Gastrocnemius medialis (tissue), 4 donors: Measurements from ENCODE around the gene SLC12A7. TPM values are rescaled to one million over a fixed set of nuclear protein-coding genes. Genes with fewer than 3 reads are reported as not detected.
A peak's percentile ranks its signal among the peaks of the same experiment; 100 is the strongest.
"Not testable (repeated sequence)": the region's sequence is repeated elsewhere in the genome, so short reads cannot be mapped to it uniquely, and the experiment has no call there.

Source experiments
- ATAC-seq, 2 donors: fragments of 150-250 bp; one replicate each; pipeline ENCODE4 v1.9.1; 2016
- DNase-seq, 2 donors: peaks; one replicate each; pipeline ENCODE4 v3.0.0-alpha.2; 2019
- H3K27ac ChIP-seq, 4 donors: fragments of 200-600 bp; sonication (generic); 1 replicate in 1 of 4; 2 replicates in 3 of 4; pipeline ENCODE4 v1.5.1; 2016 to 2018; ENCODE audit warnings: mild to moderate bottlenecking in 2 of 4, moderate library complexity in 1 of 4
- H3K27me3 ChIP-seq, 3 donors: fragments of 200-600 bp; sonication (generic) in 2 of 3; 1 replicate in 1 of 3; 2 replicates in 2 of 3; pipeline versions ENCODE4 v1.5.1 to v1.6.0; 2016 to 2019; ENCODE audit warnings: mild to moderate bottlenecking in 1 of 3, moderate library complexity in 1 of 3
- H3K36me3 ChIP-seq, 2 donors: fragments of 200-600 bp; sonication (generic) in 1 of 2; one replicate each; pipeline ENCODE4 v1.5.1; 2017 to 2018
- H3K4me1 ChIP-seq, 2 donors: fragments of 200-600 bp; sonication (generic) in 1 of 2; one replicate each; pipeline ENCODE4 v1.5.1; 2016 to 2017; ENCODE audit warnings: mild to moderate bottlenecking in 2 of 2
- H3K4me3 ChIP-seq, 4 donors: fragments of 200-600 bp; sonication (generic) in 3 of 4; 1 replicate in 1 of 4; 2 replicates in 3 of 4; pipeline ENCODE4 v1.5.1; 2016 to 2019; ENCODE audit warnings: mild to moderate bottlenecking in 2 of 4
- H3K9me3 ChIP-seq, 3 donors: fragments of 200-600 bp; sonication (generic) in 2 of 3; 1 replicate in 1 of 3; 2 replicates in 2 of 3; pipeline ENCODE4 v1.5.1; 2016 to 2019
- POLR2A ChIP-seq, 2 donors: fragments of 450-650 bp; IDR thresholded peaks; one replicate each; pipeline ENCODE4 v1.6.1; 2017; ENCODE audit warnings: antibody characterized with exemption in 2 of 2, mild to moderate bottlenecking in 2 of 2, moderate library complexity in 2 of 2
- in situ Hi-C, 4 donors: fragments of 200-750 bp; cut with MboI; loops; one replicate each; pipeline versions ENCODE4 v1.15.0 to v1.8.0; 2017; ENCODE audit warnings: low sequenced_read_pairs in 4 of 4
- intact Hi-C: fragments of 100-400 bp; cut with DNase I; formaldehyde crosslinking; loops from one replicate; pipeline ENCODE4 v1.15.1; 2023; ENCODE audit warnings: low total_unique reads
- microRNA-seq, 2 donors: library from miRNA; unstranded; fragments of <30 nt; microRNA quantifications; one replicate each; pipeline ENCODE4, GENCODE V29; 2016; ENCODE audit warnings: borderline replicate concordance in 2 of 2
- total RNA-seq, 4 donors: library from RNA; depleted of rRNA; stranded (reverse); fragments of >200 nt; gene quantifications; one replicate each; pipeline versions ENCODE4 v1.1.0 to v1.2.3, GENCODE V29; 2016
- TF ChIP-seq, protein P1 (sequence below), 5 experiments: fragments of 450-650 bp in 3 of 5; fragments of 200-600 bp in 2 of 5; sonication (generic) in 2 of 5; IDR thresholded peaks in 4 of 5; conservative IDR thresholded peaks in 1 of 5; 1 replicate in 4 of 5; 2 replicates in 1 of 5; pipeline ENCODE4 v1.5.1; 2016 to 2019; ENCODE audit warnings: antibody characterized with exemption in 5 of 5, mild to moderate bottlenecking in 3 of 5, moderate library complexity in 3 of 5

Gene SLC12A7
- total RNA-seq, 4 donors from 2014 or later: 1.6 to 5.3 (median 3.5) TPM

DNA sequence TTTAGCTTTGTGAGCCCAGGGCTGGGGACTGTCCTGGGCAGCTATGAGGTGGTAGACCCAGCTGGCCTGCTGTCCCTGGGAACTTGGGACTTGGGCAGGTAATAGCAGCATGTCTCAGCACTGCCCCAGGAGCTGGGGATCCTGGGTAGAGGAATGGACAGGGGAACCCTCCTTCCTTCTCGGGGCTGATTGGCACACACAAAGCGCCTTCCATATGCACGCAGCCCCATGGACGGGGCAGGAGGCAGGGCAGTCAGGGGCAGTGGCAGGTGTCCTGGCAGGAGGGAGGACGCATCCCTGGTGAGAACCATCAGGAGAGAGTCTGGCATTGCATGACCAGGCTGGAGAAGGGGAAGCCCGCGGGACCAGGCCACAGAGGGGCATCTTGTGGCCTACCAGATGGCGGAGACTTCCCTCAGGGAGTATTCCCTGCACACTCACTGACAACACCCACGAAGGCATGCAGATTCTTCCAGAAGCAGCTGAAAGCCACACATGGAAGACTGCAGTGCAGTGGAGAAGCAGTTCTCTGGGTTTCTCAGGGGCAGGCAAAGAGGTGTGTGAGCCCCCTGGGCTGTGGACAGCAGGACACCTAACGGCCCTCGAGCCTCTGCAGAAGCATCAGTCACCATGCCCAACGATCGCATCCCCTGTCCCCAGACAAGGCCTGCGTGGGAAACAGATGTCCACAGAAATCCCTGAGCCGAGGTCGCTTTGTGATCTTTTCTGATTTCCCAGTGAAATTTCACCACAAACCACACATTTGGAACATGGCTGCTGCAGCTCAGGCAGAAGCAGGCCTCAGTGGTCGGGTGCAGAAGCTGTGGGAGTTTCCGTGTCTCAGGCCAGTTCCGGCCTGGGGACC lies 110.2 kb downstream of the SLC12A7 start:
- H3K36me3 ChIP-seq: no peaks in the 10 kb centered on the region
- H3K4me3 ChIP-seq: no peak overlapping the region
- peaks cover 10 to 27% (median 13%) of the 10 kb centered on the region in 3 donors for H3K27me3 ChIP-seq
- in situ Hi-C loops: loop anchor here in 1 of 4 donors (25.0 kb wide), 1 partner anchor 136 kb away; no protein-coding TSS in a partner anchor
- intact Hi-C loops: no loop called here
- TF ChIP-seq, protein P1, sequence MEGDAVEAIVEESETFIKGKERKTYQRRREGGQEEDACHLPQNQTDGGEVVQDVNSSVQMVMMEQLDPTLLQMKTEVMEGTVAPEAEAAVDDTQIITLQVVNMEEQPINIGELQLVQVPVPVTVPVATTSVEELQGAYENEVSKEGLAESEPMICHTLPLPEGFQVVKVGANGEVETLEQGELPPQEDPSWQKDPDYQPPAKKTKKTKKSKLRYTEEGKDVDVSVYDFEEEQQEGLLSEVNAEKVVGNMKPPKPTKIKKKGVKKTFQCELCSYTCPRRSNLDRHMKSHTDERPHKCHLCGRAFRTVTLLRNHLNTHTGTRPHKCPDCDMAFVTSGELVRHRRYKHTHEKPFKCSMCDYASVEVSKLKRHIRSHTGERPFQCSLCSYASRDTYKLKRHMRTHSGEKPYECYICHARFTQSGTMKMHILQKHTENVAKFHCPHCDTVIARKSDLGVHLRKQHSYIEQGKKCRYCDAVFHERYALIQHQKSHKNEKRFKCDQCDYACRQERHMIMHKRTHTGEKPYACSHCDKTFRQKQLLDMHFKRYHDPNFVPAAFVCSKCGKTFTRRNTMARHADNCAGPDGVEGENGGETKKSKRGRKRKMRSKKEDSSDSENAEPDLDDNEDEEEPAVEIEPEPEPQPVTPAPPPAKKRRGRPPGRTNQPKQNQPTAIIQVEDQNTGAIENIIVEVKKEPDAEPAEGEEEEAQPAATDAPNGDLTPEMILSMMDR (IDR thresholded peaks at IDR 0.05 in 4 of 5, conservative IDR thresholded peaks at IDR 0.05 in 1 of 5): no peak
- no peak for TF ChIP-seq POLR2A (IDR thresholded peaks at IDR 0.05)
- ATAC-seq (no peak), DNase-seq (peak in 1 of 2 donors; percentile 5)
- no peak overlapping the region for H3K27ac ChIP-seq
- H3K9me3 ChIP-seq: no peaks in the 10 kb centered on the region
- H3K4me1 ChIP-seq: no peaks in the 10 kb centered on the region

DNA sequence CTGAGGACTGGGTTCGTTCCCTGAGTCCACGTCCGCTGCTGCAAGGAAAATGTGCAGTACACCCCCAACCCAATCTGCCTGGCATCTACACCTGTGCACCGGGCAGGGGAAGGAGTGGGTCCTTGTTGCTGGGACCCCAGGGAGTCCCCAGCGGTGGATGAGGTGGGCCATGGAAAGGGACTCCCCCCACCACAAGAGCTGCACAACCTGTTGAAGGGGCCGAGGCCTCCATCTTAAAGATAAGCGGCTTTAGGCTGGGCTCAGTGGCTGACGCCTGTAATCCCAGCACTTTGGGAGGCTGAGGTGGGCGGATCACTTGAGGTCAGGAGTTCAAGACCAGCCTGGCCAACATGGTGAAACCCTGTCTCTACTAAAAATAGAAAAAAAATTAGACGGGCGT lies 111.0 kb downstream of the SLC12A7 start:
- H3K36me3 ChIP-seq, intact Hi-C loops, H3K9me3 ChIP-seq, ATAC-seq, H3K27ac ChIP-seq, DNase-seq, H3K4me3 ChIP-seq, H3K4me1 ChIP-seq: not testable (repeated sequence)
- in situ Hi-C loops: loop anchor here in 1 of 4 donors (25.0 kb wide), 1 partner anchor 136 kb away; no protein-coding TSS in a partner anchor
- peaks cover 8 to 22% (median 9%) of the 10 kb centered on the region in 3 donors for H3K27me3 ChIP-seq

Small RNA genes within 50 kb of the gene (microRNA-seq; reads per million reads assigned to microRNA genes)
- 0 to 1.2 reads per million in 2 donors for gene MIR4635

Other genes starting within 250 kb of the SLC12A7 start
- gene BRD9, start 219.3 kb downstream of the SLC12A7 start, total RNA-seq: 10 to 100 TPM; 20.3 to 28.8 (median 22.2) TPM
- gene TRIP13, start 219.2 kb downstream of the SLC12A7 start, total RNA-seq: 1 to 10 TPM in 1 of 4 donors, under 1 TPM in 3; 0.41 to 1.6 (median 0.50) TPM
- gene NKD2, start 103.3 kb downstream of the SLC12A7 start, total RNA-seq: not detected
- gene SLC6A19, start 89.5 kb upstream of the SLC12A7 start, total RNA-seq: under 1 TPM in 1 of 4 donors, not detected in 3; 0.05 TPM
- gene SLC6A18, start 113.3 kb upstream of the SLC12A7 start, total RNA-seq: not detected
- not detected for gene TERT, start 183.0 kb upstream of the SLC12A7 start, total RNA-seq
- gene CLPTM1L, start 233.0 kb upstream of the SLC12A7 start, total RNA-seq: 10 to 100 TPM; 29.4 to 41.0 (median 36.8) TPM